MM.1S (cell line): ENCODE results near the gene ARMC3.

Experiments
- EZH2phosphoT487 ChIP-seq: fragments of 300-600 bp; sonication (generic); IDR thresholded peaks from 2 replicates; pipeline ENCODE4 v1.6.1; 2018; ENCODE audit warnings: antibody characterized with exemption, low read length
- TF ChIP-seq, protein P1 (sequence below): fragments of 300-600 bp; sonication (generic); IDR thresholded peaks from 2 replicates; pipeline ENCODE4 v1.5.1; 2016; ENCODE audit warnings: antibody characterized with exemption, low read length, mixed read lengths

DNA sequence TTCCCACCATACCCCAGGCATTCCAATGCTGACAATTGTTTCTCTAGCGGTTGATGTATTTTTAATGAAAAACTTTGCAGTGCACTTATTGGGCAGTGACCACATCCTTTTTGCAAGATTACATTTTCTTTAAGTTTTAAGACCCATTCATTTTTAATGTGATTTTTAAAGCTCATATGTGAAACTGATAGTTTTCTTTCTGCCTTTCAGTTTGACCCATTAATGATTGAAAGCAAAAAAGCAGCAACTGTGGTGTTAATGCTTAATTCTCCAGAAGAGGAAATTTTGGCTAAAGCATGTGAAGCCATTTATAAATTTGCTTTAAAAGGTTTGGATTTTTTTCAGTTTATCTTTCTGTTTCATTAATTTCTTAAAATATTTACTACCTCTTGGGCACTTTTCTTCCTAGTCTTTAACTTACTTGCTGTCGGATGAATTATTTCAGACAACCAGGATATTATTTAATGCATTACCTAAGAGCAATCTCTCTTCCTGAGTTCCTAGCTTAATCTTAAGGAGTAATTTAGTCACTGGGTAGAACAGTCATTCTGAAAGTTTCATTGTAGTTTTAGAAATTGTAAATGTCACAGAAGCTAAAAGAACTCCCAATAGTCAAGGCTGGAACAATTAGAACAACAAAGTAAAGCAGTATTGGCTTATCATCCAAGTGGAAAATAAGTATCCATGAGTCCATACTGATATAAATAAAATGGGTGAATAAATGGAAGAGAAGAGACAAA lies 18.3 kb downstream of the ARMC3 start:
- TF ChIP-seq EZH2phosphoT487 = no peak
- TF ChIP-seq, protein P1, sequence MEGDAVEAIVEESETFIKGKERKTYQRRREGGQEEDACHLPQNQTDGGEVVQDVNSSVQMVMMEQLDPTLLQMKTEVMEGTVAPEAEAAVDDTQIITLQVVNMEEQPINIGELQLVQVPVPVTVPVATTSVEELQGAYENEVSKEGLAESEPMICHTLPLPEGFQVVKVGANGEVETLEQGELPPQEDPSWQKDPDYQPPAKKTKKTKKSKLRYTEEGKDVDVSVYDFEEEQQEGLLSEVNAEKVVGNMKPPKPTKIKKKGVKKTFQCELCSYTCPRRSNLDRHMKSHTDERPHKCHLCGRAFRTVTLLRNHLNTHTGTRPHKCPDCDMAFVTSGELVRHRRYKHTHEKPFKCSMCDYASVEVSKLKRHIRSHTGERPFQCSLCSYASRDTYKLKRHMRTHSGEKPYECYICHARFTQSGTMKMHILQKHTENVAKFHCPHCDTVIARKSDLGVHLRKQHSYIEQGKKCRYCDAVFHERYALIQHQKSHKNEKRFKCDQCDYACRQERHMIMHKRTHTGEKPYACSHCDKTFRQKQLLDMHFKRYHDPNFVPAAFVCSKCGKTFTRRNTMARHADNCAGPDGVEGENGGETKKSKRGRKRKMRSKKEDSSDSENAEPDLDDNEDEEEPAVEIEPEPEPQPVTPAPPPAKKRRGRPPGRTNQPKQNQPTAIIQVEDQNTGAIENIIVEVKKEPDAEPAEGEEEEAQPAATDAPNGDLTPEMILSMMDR = no peak
